Spleen (tissue), 7 donors: ENCODE results near the gene TESK1.

Experiments
- CTCF ChIP-seq, 11 experiments: fragments of 200-600 bp in 7 of 11; fragments of 450-650 bp in 4 of 11; sonication (generic) in 4 of 11; IDR thresholded peaks in 8 of 11; conservative IDR thresholded peaks in 3 of 11; 1 replicate in 7 of 11; 2 replicates in 4 of 11; pipeline versions ENCODE4 v1.4.0 to v1.8.0; 2016 to 2021; ENCODE audit warnings: antibody characterized with exemption in 11 of 11, inconsistent platforms in 4 of 11, mild to moderate bottlenecking in 1 of 11
- POLR2A ChIP-seq, 3 donors: fragments of 450-650 bp; IDR thresholded peaks; one replicate each; pipeline ENCODE4 v1.5.1; 2017; ENCODE audit warnings: antibody characterized with exemption in 3 of 3, mild to moderate bottlenecking in 1 of 3
- POLR2AphosphoS5 ChIP-seq, 3 donors: sonication (generic); formaldehyde crosslinking; IDR thresholded peaks; one replicate each; pipeline ENCODE4 v1.5.1; 2017; ENCODE audit warnings: antibody characterized with exemption in 3 of 3
- donor health status: DM: no; HTN: no; CAD: no; lungs with moderate emphysema.
- donor health status: DM: no; HTN: no; CAD: no.
- donor health status: DM: no; HTN: no; CAD: no.

DNA sequence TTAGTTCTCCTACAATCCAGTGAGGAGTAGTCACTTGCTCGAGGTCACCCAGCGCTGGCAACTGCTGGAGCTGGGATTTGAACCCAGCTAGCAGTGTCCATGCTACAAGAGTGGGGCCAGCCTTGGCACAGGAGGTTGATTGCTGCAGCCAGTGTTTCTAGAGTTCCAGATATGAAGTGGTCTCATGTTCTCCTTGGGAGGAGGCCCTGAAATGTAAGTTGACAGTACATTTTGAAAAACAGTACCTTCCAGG, 53.8 kb downstream of the TESK1 start:
- TF ChIP-seq CTCF (IDR thresholded peaks at IDR 0.05 in 8 of 11, conservative IDR thresholded peaks at IDR 0.05 in 3 of 11) (no peak), POLR2AphosphoS5 (IDR thresholded peaks at IDR 0.05) (no peak), POLR2A (IDR thresholded peaks at IDR 0.05) (no peak)
